Adrenal gland (tissue), 12 donors: ENCODE measurements around the gene ACVR1C. TPM values are rescaled to one million over a fixed set of nuclear protein-coding genes. Genes with fewer than 3 reads are reported as not detected.

Source experiments
- DNase-seq, 7 donors: peaks; one replicate each; pipeline ENCODE4 v3.0.0-alpha.2; 2019 to 2020
- H3K27ac ChIP-seq, 5 donors: fragments of 200-600 bp; sonication (generic) in 4 of 5; 1 replicate in 3 of 5; 2 replicates in 2 of 5; pipeline versions ENCODE4 v1.5.1 to v1.8.0; 2016 to 2020; ENCODE audit warnings: mild to moderate bottlenecking in 1 of 5
- H3K27me3 ChIP-seq: fragments of 200-600 bp; 2 replicates; pipeline ENCODE4 v1.8.0; 2021
- H3K36me3 ChIP-seq, 2 donors: fragments of 200-600 bp; replicated peaks in 1 of 2; 1 replicate in 1 of 2; 2 replicates in 1 of 2; pipeline versions ENCODE4 v1.5.1 to v1.8.0; 2018 to 2022
- H3K4me1 ChIP-seq, 2 donors: fragments of 200-600 bp; replicated peaks in 1 of 2; 1 replicate in 1 of 2; 2 replicates in 1 of 2; pipeline versions ENCODE4 v1.5.1 to v1.8.0; 2018 to 2021
- H3K4me3 ChIP-seq, 4 donors: fragments of 200-600 bp; sonication (generic) in 3 of 4; one replicate each; pipeline ENCODE4 v1.5.1; 2016 to 2018
- H3K9me3 ChIP-seq, 3 donors: fragments of 200-600 bp; sonication (generic) in 1 of 3; replicated peaks in 1 of 3; 1 replicate in 2 of 3; 2 replicates in 1 of 3; pipeline versions ENCODE4 v1.5.1 to v1.8.0; 2016 to 2021
- POLR2A ChIP-seq, 2 donors: fragments of 450-650 bp; IDR thresholded peaks; one replicate each; pipeline ENCODE4 v1.6.1; 2017; ENCODE audit warnings: antibody characterized with exemption in 2 of 2, mild to moderate bottlenecking in 2 of 2, moderate library complexity in 1 of 2
- WGBS, 4 donors: extraction: QIAGEN DNeasy Blood & Tissue Kit in 2 of 4; methylation state at CpG; one replicate each; pipeline versions ENCODE4 v1.1.5 to v1.1.7; 2013 to 2017; 5-methylcytosine and 5-hydroxymethylcytosine counted together
- intact Hi-C, 2 donors: fragments of 100-400 bp; cut with DNase I; formaldehyde crosslinking; loops; one replicate each; pipeline versions ENCODE4 v1.14.1 to v1.15.0; 2022 to 2023
- polyA plus RNA-seq, 3 donors: library from polyadenylated mRNA; stranded (reverse); fragments of 200-250 nt in 2 of 3; fragments of 350-450 nt in 1 of 3; fragmentation: Illumina TruSeq in 1 of 3; extraction: RNeasy Lipid Tissue Mini Kit (QIAGEN cat#74804) in 1 of 3; gene quantifications; one replicate each; pipeline ENCODE4 v1.2.3, GENCODE V29; 2013 to 2014
- total RNA-seq, 9 donors: library from RNA; depleted of rRNA in 4 of 9; stranded (reverse); fragments of >200 nt in 4 of 9; fragments of 120-200 nt in 1 of 9; fragmentation: NEBNext Ultra II Directional in 1 of 9; extraction: Animal tissue kit (Norgen Biotek cat#: 25700) in 1 of 9; gene quantifications; one replicate each; pipeline versions ENCODE4 v1.1.0 to v1.2.4, GENCODE V29; 2013 to 2023
- TF ChIP-seq, protein P1 (sequence below), 6 experiments: fragments of 450-650 bp in 4 of 6; fragments of 200-600 bp in 2 of 6; sonication (generic) in 1 of 6; IDR thresholded peaks; 1 replicate in 5 of 6; 2 replicates in 1 of 6; pipeline versions ENCODE4 v1.5.1 to v1.8.0; 2016 to 2021; ENCODE audit warnings: antibody characterized with exemption in 6 of 6, mild to moderate bottlenecking in 2 of 6, moderate library complexity in 1 of 6
- donor health status: healthy with polysubstance abuse.
- donor health status: Bipolar disorder and iron deficiency.
- donor health status: DM: yes; HTN: yes; CAD: no.
- donor health status: DM: no; HTN: no; CAD: no.
- donor health status: DM: no; HTN: no; CAD: no.
- donor health status: DM: yes; HTN: yes; CAD: no.

ACVR1C gene
- total and polyA plus RNA-seq, 12 donors: 0.18 to 4.8 (median 1.0) TPM; not detected in 2

DNA sequence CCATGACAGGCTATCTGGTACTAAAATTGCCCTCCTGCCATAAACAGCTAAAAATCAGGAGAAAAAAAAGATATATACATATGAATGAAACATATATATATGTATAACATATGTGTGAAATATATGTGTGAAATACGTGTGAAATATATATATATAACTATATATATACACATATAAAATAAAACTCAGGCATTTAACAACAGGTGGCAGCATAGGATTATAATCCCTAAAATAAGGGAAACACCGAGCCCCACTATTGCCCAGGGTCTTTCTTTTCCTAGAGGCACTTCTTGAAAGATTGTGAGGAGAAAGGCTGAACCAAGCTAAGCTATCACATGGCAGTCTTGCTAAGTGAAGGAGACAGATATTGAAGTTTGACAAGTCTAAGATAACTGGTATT lies 118.9 kb downstream of the ACVR1C start:
- no peaks in the 10 kb centered on the region for H3K36me3 ChIP-seq
- H3K4me1 ChIP-seq: no peaks in the 10 kb centered on the region
- no peak overlapping the region for H3K4me3 ChIP-seq
- TF ChIP-seq, protein P1, sequence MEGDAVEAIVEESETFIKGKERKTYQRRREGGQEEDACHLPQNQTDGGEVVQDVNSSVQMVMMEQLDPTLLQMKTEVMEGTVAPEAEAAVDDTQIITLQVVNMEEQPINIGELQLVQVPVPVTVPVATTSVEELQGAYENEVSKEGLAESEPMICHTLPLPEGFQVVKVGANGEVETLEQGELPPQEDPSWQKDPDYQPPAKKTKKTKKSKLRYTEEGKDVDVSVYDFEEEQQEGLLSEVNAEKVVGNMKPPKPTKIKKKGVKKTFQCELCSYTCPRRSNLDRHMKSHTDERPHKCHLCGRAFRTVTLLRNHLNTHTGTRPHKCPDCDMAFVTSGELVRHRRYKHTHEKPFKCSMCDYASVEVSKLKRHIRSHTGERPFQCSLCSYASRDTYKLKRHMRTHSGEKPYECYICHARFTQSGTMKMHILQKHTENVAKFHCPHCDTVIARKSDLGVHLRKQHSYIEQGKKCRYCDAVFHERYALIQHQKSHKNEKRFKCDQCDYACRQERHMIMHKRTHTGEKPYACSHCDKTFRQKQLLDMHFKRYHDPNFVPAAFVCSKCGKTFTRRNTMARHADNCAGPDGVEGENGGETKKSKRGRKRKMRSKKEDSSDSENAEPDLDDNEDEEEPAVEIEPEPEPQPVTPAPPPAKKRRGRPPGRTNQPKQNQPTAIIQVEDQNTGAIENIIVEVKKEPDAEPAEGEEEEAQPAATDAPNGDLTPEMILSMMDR (IDR thresholded peaks at IDR 0.05): no peak
- no peak for TF ChIP-seq POLR2A (IDR thresholded peaks at IDR 0.05)
- H3K27me3 ChIP-seq: no peaks in the 10 kb centered on the region
- 48 to 55% (median 54%) methylated on average over 2 of the region's 2 CpGs for WGBS, 4 donors
- no peaks in the 10 kb centered on the region for H3K9me3 ChIP-seq
- intact Hi-C loops: no loop called here
- DNase-seq: no peak
- no peak overlapping the region for H3K27ac ChIP-seq

DNA sequence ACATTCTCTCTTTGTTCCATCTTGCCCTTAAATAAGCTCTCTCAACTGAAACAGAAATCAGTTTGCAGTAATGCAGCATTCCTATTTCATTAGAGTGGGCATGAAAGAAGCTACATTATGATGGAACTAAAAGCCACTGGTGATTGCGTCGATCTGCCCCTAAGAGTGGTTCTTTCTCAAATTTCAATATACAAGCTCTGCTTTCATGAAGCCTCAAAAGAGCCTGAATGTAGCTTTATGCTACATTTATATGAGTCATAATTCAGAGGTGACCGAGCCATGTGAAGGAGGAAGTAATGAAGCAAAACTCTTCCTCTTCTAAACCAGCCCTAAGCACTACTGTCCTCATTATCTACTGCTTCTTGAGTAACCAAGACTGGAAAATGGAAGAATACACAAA lies 120.0 kb downstream of the ACVR1C start:
- intact Hi-C loops: no loop called here
- no peak for DNase-seq
- Histone ChIP-seq H3K36me3 (no peaks in the 10 kb centered on the region), H3K27me3 (no peaks in the 10 kb centered on the region), H3K4me1 (no peaks in the 10 kb centered on the region), H3K4me3 (no peak overlapping the region), H3K9me3 (no peaks in the 10 kb centered on the region), H3K27ac (no peak overlapping the region)
- no peak for TF ChIP-seq POLR2A (IDR thresholded peaks at IDR 0.05)
- TF ChIP-seq, protein P1 (IDR thresholded peaks at IDR 0.05): no peak
- 61 to 76% (median 69%) methylated on average over 3 of the region's 3 CpGs for WGBS, 4 donors

DNA sequence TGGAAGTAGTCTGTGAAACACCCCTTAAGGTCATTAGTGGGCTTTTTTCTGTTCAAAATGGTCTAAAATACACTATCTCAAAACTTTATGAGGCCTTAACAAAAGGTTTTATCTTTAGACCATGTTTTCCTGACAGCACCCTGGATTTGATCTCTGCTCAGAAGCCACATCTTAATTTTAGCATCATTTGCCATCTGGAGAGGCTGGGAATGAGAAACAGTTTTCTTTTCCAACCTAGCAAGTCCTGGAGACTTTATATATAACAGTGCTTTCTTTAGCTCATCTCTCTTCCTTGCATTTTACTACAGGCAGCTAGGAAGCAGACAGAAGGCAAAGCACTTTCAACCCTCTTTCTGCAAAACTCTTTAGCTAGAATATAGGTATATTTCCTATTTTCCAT lies 122.1 kb downstream of the ACVR1C start:
- H3K4me3 ChIP-seq: no peak overlapping the region
- no peak overlapping the region for H3K27ac ChIP-seq
- H3K36me3 ChIP-seq: no peaks in the 10 kb centered on the region
- no peaks in the 10 kb centered on the region for H3K27me3 ChIP-seq
- H3K9me3 ChIP-seq: no peaks in the 10 kb centered on the region
- no peak for DNase-seq
- no peaks in the 10 kb centered on the region for H3K4me1 ChIP-seq
- no peak for TF ChIP-seq POLR2A (IDR thresholded peaks at IDR 0.05)
- TF ChIP-seq, protein P1 (IDR thresholded peaks at IDR 0.05): no peak
- intact Hi-C loops: no loop called here

DNA sequence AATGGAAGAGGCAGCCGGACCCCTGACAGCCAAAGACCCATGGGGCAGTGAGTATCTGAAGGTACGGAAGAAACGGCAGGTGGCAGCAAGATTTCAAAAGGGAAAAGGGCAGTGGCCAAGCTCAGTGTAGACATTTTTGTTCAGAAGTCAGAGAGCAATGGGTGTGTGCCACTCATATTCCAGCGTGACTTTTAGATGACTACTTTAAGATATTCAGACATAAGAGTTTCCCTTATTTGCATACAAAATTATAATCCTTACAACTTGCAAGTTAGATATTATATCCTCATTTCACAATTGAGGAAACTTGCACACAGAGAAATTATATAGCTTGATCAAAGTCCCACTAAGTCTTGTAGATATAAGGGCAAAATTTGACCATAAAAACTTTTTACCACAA lies 124.0 kb downstream of the ACVR1C start:
- DNase-seq: no peak
- Histone ChIP-seq H3K36me3 (no peaks in the 10 kb centered on the region), H3K27ac (no peak overlapping the region), H3K4me3 (no peak overlapping the region), H3K27me3 (no peaks in the 10 kb centered on the region), H3K4me1 (no peaks in the 10 kb centered on the region), H3K9me3 (no peaks in the 10 kb centered on the region)
- intact Hi-C loops: no loop called here
- no peak for TF ChIP-seq POLR2A (IDR thresholded peaks at IDR 0.05)
- TF ChIP-seq, protein P1 (IDR thresholded peaks at IDR 0.05): no peak
- WGBS, 4 donors: 82 to 88% (median 83%) methylated on average over 4 of the region's 4 CpGs
